EL (cell line): ENCODE results near the gene ZSCAN20.

Experiments used
- DNase-seq: peaks from one replicate; pipeline ENCODE4 v3.0.0-alpha.2; 2016

ZSCAN20 gene

GRCh38 chr1:33443705-33444180 lies 28.7 kb upstream of the ZSCAN20 start:
- DNase-seq, result no peak

GRCh38 chr1:33445108-33445507 lies 27.3 kb upstream of the ZSCAN20 start:
- no peak for DNase-seq

GRCh38 chr1:33446590-33446989 lies 25.9 kb upstream of the ZSCAN20 start:
- no peak for DNase-seq

- no peak for DNase-seq
Measured at GRCh38 chr1:33454646-33455282, 17.7 kb upstream of the ZSCAN20 start.

GRCh38 chr1:33455539-33456501 lies 16.6 kb upstream of the ZSCAN20 start:
- DNase-seq, result peak; percentile 81

GRCh38 chr1:33456502-33456886 lies 16.0 kb upstream of the ZSCAN20 start:
- DNase-seq, result no peak

- DNase-seq, result peak; percentile 72
Measured at GRCh38 chr1:33459691-33460090, 12.8 kb upstream of the ZSCAN20 start.

- no peak for DNase-seq
Measured at GRCh38 chr1:33460144-33460543, 12.3 kb upstream of the ZSCAN20 start.

GRCh38 chr1:33460947-33461629 lies 11.4 kb upstream of the ZSCAN20 start:
- no peak for DNase-seq

GRCh38 chr1:33462405-33463164 lies 9.9 kb upstream of the ZSCAN20 start:
- no peak for DNase-seq

GRCh38 chr1:33464552-33464951 lies 7.9 kb upstream of the ZSCAN20 start:
- no peak for DNase-seq

- DNase-seq, result no peak
Measured at GRCh38 chr1:33465316-33465715, 7.1 kb upstream of the ZSCAN20 start.

GRCh38 chr1:33466159-33466558 lies 6.3 kb upstream of the ZSCAN20 start:
- DNase-seq, result no peak

- no peak for DNase-seq
Measured at GRCh38 chr1:33468011-33468410, 4.4 kb upstream of the ZSCAN20 start.

- DNase-seq, result peak; percentile 36
Measured at GRCh38 chr1:33468531-33468930, 3.9 kb upstream of the ZSCAN20 start.

- DNase-seq, result no peak
Measured at GRCh38 chr1:33468967-33469366, 3.5 kb upstream of the ZSCAN20 start.

- DNase-seq, result no peak
Measured at GRCh38 chr1:33469691-33470090, 2.8 kb upstream of the ZSCAN20 start.

- DNase-seq, result peak; percentile 90
Measured at GRCh38 chr1:33470495-33471012, 1.9 kb upstream of the ZSCAN20 start.

GRCh38 chr1:33471416-33471815 lies 1.0 kb upstream of the ZSCAN20 start:
- no peak for DNase-seq

GRCh38 chr1:33473900-33474299 lies 1.5 kb downstream of the ZSCAN20 start:
- DNase-seq, result peak; percentile 54

- no peak for DNase-seq
Measured at GRCh38 chr1:33477451-33477850, 5.0 kb downstream of the ZSCAN20 start.

GRCh38 chr1:33482412-33482811 lies 10.0 kb downstream of the ZSCAN20 start:
- DNase-seq, result no peak
